GM12874 (cell line): ENCODE results near the gene KIAA2012.

Experiments used
- CTCF ChIP-seq: IDR thresholded peaks from 2 replicates; pipeline ENCODE4 v1.5.1; 2011; ENCODE audit warnings: low read depth, mild to moderate bottlenecking, control low read depth, low read length, moderate library complexity; ENCODE audit not compliant: insufficient read depth

Gene KIAA2012

DNA sequence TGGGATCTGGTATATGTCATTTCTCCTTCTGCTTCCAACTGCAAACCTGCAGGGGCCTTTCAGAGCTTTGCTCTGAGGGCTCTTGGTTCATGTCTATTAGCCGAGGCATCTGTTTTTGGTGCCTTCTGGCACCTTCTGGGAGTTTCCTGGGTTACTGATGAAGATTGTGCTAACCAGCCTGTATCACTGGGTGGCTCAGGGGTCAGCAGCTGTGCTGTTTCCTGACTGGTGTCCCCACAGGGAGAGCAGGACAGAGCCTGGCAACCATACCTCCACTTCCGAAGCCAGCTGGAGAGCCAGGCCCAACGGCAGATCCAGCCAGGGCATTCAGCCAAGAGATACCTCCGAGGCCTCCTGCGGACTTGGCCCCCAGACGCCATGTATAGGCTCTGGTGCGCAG is 17.5 kb downstream of the KIAA2012 start:
- no peak for TF ChIP-seq CTCF

DNA sequence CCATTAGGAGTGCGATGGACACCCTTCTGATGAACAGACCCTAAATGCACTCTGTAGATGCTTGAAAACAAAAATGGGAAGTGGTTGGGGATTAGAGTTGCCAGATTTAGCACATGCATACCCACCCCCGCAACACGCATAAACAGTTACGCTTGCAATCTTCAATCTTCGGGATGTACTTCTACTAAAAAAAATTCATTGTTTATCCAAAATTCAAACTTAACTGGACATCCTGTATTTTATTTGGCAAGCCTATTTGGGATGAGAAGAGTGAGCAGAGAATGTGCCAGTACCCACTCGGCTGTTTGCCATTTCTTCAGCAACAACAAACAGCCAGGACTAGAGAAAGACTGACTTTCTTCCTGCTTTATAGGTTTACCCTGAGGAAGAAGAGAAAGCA is 18.4 kb downstream of the KIAA2012 start:
- no peak for TF ChIP-seq CTCF

DNA sequence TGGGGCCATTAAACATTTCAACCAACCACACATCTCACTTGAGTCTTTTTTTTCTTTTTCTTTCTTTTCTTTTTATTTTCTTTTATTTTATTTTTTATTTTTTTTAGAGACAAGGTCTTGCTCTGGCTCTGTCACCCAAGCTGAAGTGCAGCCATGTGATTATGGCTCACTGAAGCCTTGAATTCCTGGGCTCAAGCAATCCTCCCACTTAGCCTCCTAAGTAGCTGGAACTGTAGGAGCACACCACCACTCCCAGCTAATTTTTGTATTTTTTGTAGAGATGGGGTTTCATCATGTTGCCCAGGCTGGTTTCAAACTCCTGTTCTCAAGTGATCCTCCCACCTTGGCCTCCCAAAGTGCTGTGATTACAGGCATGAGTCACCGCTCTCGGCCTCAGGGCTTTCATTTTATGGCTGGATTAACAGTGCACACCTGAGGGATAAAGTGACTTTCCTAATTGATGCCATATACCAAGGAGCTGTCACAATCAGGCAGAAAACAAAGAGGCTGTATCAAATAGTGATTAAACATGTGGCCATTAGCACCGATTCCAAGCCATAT is 21.5 kb downstream of the KIAA2012 start:
- no peak for TF ChIP-seq CTCF

- no peak for TF ChIP-seq CTCF
Observed at GRCh38 chr2:202095235-202095634, 22.2 kb downstream of the KIAA2012 start.

DNA sequence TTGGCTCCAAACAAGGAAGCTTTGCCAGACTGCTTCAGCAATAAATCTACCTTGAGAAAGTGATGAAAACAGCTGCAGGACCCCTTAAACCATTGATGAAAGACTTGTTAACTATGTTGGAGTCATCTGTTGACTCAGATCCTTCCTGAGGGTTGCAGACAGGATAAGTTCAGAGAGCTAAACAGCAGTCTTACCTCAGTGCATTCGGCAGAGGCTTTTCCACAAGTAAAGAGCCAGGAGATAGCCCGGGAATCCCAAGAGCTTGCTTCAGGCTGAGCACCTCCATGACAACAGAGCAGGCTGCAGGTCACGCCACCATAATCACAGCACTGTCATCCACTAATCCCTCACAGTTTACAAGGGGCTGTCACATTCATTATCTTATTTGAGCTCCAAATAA is 23.7 kb downstream of the KIAA2012 start:
- TF ChIP-seq CTCF: no peak

GRCh38 chr2:202098291-202098690 is 25.2 kb downstream of the KIAA2012 start:
- no peak for TF ChIP-seq CTCF

GRCh38 chr2:202099515-202099914 is 26.5 kb downstream of the KIAA2012 start:
- no peak for TF ChIP-seq CTCF
